IMR-90 (cell line): Measurements from ENCODE around the gene AFMID. TPM values are rescaled to one million over a fixed set of nuclear protein-coding genes. Genes with fewer than 3 reads are reported as not detected.

Source experiments
- ATAC-seq: fragments of 200-7000 bp; cut with Tn5 transposase; 2 replicates; pipeline ENCODE4 v1.9.1; 2020; ENCODE audit warnings: low read depth, mild to moderate bottlenecking, moderate library complexity
- BruUV-seq: library from RNA; stranded (reverse); fragments of 400-500 nt; replicated peaks from 2 replicates; lab custom pipeline; 2021; lab: Mats Ljungman, UMichigan
- CTCF ChIA-PET: fragments of 300-600 bp; formaldehyde crosslinking; extraction: SDS; loops from one replicate; lab custom pipeline; 2021; ENCODE audit warnings: antibody characterized with exemption; lab: Yijun Ruan, JAX
- POLR2A ChIA-PET: fragments of 300-600 bp; sonication (Branson Sonifier 250); formaldehyde crosslinking; loops from one replicate; lab custom pipeline; 2022; ENCODE audit warnings: antibody characterized with exemption; ENCODE audit not compliant: unreplicated experiment; lab: Charles Lee
- DNase-seq: peaks from one replicate; pipeline ENCODE4 v3.0.0; 2013
- H2AFZ ChIP-seq: replicated peaks from 2 replicates; pipeline ENCODE3; 2013; ENCODE audit warnings: low read length, mild to moderate bottlenecking; ENCODE audit not compliant: poor library complexity
- H2AK5ac ChIP-seq: 2 replicates; pipeline ENCODE4 v1.6.1; 2013; ENCODE audit warnings: low read depth, low read length, inconsistent platforms
- H2AK9ac ChIP-seq: replicated peaks from 2 replicates; pipeline ENCODE3; 2013; ENCODE audit warnings: mild to moderate bottlenecking, low read depth, low read length, moderate library complexity; ENCODE audit not compliant: poor library complexity
- H2BK120ac ChIP-seq: 2 replicates; pipeline ENCODE4 v1.6.1; 2013; ENCODE audit warnings: low read depth, low read length, inconsistent platforms
- H2BK15ac ChIP-seq: 3 replicates; pipeline ENCODE4 v1.6.1; 2013; ENCODE audit warnings: low read depth, low read length, inconsistent platforms
- H2BK20ac ChIP-seq: 2 replicates; pipeline ENCODE4 v1.6.1; 2013; ENCODE audit warnings: low read depth, mild to moderate bottlenecking, inconsistent platforms, low read length, moderate library complexity
- H2BK5ac ChIP-seq: 2 replicates; pipeline ENCODE4 v1.6.1; 2013; ENCODE audit warnings: mild to moderate bottlenecking, low read depth, low read length, inconsistent platforms; ENCODE audit not compliant: poor library complexity, severe bottlenecking
- H3K14ac ChIP-seq: replicated peaks from 2 replicates; pipeline ENCODE4 v1.6.1; 2013; ENCODE audit warnings: low read depth, low read length, inconsistent platforms
- H3K18ac ChIP-seq: 2 replicates; pipeline ENCODE4 v1.6.1; 2013; ENCODE audit warnings: low read depth, low read length, control low read depth
- H3K23ac ChIP-seq: 2 replicates; pipeline ENCODE4 v1.6.1; 2013; ENCODE audit warnings: low read depth, low read length, inconsistent platforms
- H3K27ac ChIP-seq: 2 replicates; pipeline ENCODE4 v1.5.1; 2013; ENCODE audit warnings: mild to moderate bottlenecking, control low read depth, low read length; ENCODE audit not compliant: insufficient read depth
- H3K27me3 ChIP-seq: 2 replicates; pipeline ENCODE4 v1.6.1; 2013; ENCODE audit warnings: low read length; ENCODE audit not compliant: control insufficient read depth, insufficient read depth
- H3K36me3 ChIP-seq: 2 replicates; pipeline ENCODE4 v1.6.1; 2013; ENCODE audit warnings: low read length, mixed read lengths; ENCODE audit not compliant: control insufficient read depth, insufficient read depth
- H3K4ac ChIP-seq: 2 replicates; pipeline ENCODE4 v1.6.1; 2013; ENCODE audit warnings: low read depth, low read length, inconsistent platforms
- H3K4me1 ChIP-seq: 2 replicates; pipeline ENCODE4 v1.6.1; 2013; ENCODE audit warnings: low read length, mixed read lengths; ENCODE audit not compliant: control insufficient read depth, insufficient read depth
- H3K4me2 ChIP-seq: 2 replicates; pipeline ENCODE4 v1.6.1; 2013; ENCODE audit warnings: low read depth, mild to moderate bottlenecking, control low read depth, low read length, moderate library complexity
- H3K4me3 ChIP-seq: 2 replicates; pipeline ENCODE4 v1.5.1; 2013; ENCODE audit warnings: low read depth, mild to moderate bottlenecking, control low read depth, low read length, moderate library complexity; ENCODE audit not compliant: insufficient read depth
- H3K56ac ChIP-seq: 2 replicates; pipeline ENCODE4 v1.6.1; 2013; ENCODE audit warnings: low read length, inconsistent platforms; ENCODE audit not compliant: insufficient read depth; ENCODE audit errors: extremely low read depth
- H3K79me1 ChIP-seq, 2 experiments: 2 replicates each; pipeline ENCODE4 v1.6.1; 2013; ENCODE audit warnings: low read length in 2 of 2, inconsistent platforms in 1 of 2, low read depth in 1 of 2
- H3K9ac ChIP-seq: 2 replicates; pipeline ENCODE4 v1.6.1; 2013; ENCODE audit warnings: low read depth, low read length, control low read depth
- H3K9me1 ChIP-seq: 2 replicates; pipeline ENCODE4 v1.6.1; 2013; ENCODE audit warnings: low read length, inconsistent platforms; ENCODE audit not compliant: insufficient read depth
- H3K9me3 ChIP-seq: 2 replicates; pipeline ENCODE4 v1.6.1; 2013; ENCODE audit warnings: low read length; ENCODE audit not compliant: control insufficient read depth, insufficient read depth
- H4K20me1 ChIP-seq: 2 replicates; pipeline ENCODE4 v1.6.1; 2013; ENCODE audit warnings: low read length, inconsistent platforms; ENCODE audit not compliant: insufficient read depth
- H4K5ac ChIP-seq: 2 replicates; pipeline ENCODE4 v1.6.1; 2013; ENCODE audit warnings: mild to moderate bottlenecking, low read depth, low read length, control low read depth
- H4K8ac ChIP-seq, 2 experiments: 2 replicates each; pipeline ENCODE4 v1.6.1; 2013; ENCODE audit warnings: low read depth in 2 of 2, low read length in 2 of 2, control low read depth in 1 of 2, inconsistent platforms in 1 of 2
- H4K91ac ChIP-seq: 2 replicates; pipeline ENCODE4 v1.6.1; 2013; ENCODE audit warnings: low read depth, low read length, inconsistent platforms; ENCODE audit not compliant: insufficient read depth
- BHLHE40 ChIP-seq: fragments of 150-350 bp; IDR thresholded peaks from 2 replicates; pipeline ENCODE4 v1.6.1; 2016; ENCODE audit warnings: mild to moderate bottlenecking, low read depth, low read length
- CEBPB ChIP-seq: IDR thresholded peaks from 2 replicates; pipeline ENCODE4 v1.6.1; 2012; ENCODE audit warnings: low read depth, low read length, improper control_type of control experiment
- CHD1 ChIP-seq: IDR thresholded peaks from 2 replicates; pipeline ENCODE4 v1.6.1; 2012; ENCODE audit warnings: low read depth, low read length, improper control_type of control experiment
- CTCF ChIP-seq: conservative IDR thresholded peaks from 2 replicates; pipeline ENCODE4 v1.5.1; 2012; ENCODE audit warnings: mild to moderate bottlenecking, low read depth, low read length, improper control_type of control experiment
- ELK1 ChIP-seq: fragments of 150-350 bp; IDR thresholded peaks from 2 replicates; pipeline ENCODE4 v1.6.1; 2016; ENCODE audit warnings: low read depth, mild to moderate bottlenecking, low read length, moderate library complexity, borderline replicate concordance
- FOS ChIP-seq: fragments of 150-350 bp; IDR thresholded peaks from 2 replicates; pipeline ENCODE4 v1.6.1; 2016; ENCODE audit warnings: low read depth, low read length
- MAFK ChIP-seq: IDR thresholded peaks from 2 replicates; pipeline ENCODE4 v1.6.1; 2012; ENCODE audit warnings: low read depth, low read length, improper control_type of control experiment
- MAZ ChIP-seq: IDR thresholded peaks from 2 replicates; pipeline ENCODE4 v1.6.1; 2012; ENCODE audit warnings: low read depth, mild to moderate bottlenecking, low read length, improper control_type of control experiment, moderate library complexity, borderline replicate concordance
- MXI1 ChIP-seq: IDR thresholded peaks from 2 replicates; pipeline ENCODE4 v1.6.1; 2012; ENCODE audit warnings: low read depth, mild to moderate bottlenecking, low read length, moderate library complexity, borderline replicate concordance
- NFE2L2 ChIP-seq: fragments of 150-350 bp; IDR thresholded peaks from 2 replicates; pipeline ENCODE4 v1.6.1; 2016; ENCODE audit warnings: low read depth, mild to moderate bottlenecking, low read length
- POLR2A ChIP-seq: IDR thresholded peaks from 2 replicates; pipeline ENCODE4 v1.6.1; 2012; ENCODE audit warnings: mild to moderate bottlenecking, low read depth, low read length
- RAD21 ChIP-seq: IDR thresholded peaks from 2 replicates; pipeline ENCODE4 v1.6.1; 2012; ENCODE audit warnings: low read length, improper control_type of control experiment
- RCOR1 ChIP-seq: IDR thresholded peaks from 2 replicates; pipeline ENCODE4 v1.6.1; 2012; ENCODE audit warnings: mild to moderate bottlenecking, low read length, improper control_type of control experiment; ENCODE audit not compliant: insufficient replicate concordance
- RFX5 ChIP-seq: IDR thresholded peaks from 2 replicates; pipeline ENCODE4 v1.8.0; 2012; ENCODE audit warnings: low read depth, mild to moderate bottlenecking, low read length, moderate library complexity
- SMC3 ChIP-seq: fragments of 150-350 bp; IDR thresholded peaks from 2 replicates; pipeline ENCODE4 v1.6.1; 2016; ENCODE audit warnings: low read depth, mild to moderate bottlenecking, antibody characterized with exemption, low read length, moderate library complexity
- USF2 ChIP-seq: fragments of 150-350 bp; IDR thresholded peaks from 2 replicates; pipeline ENCODE4 v1.6.1; 2017; ENCODE audit warnings: mild to moderate bottlenecking, antibody characterized with exemption, low read length, low read depth
- WGBS, 2 experiments: methylation state at CpG; one replicate each; pipeline versions ENCODE4 v1.1.5 to v1.1.7; 2013; ENCODE audit warnings: missing lambda C conversion rate in 2 of 2; ENCODE audit not compliant: insufficient read length in 1 of 2; ENCODE audit errors: extremely low coverage in 2 of 2; 5-methylcytosine and 5-hydroxymethylcytosine counted together
- dilution Hi-C: fragments of 300-500 bp; cut with HindIII; formaldehyde crosslinking; loops from one replicate; pipeline ENCODE4 v1.14.3; 2018; ENCODE audit warnings: low sequenced_read_pairs; ENCODE audit not compliant: unreplicated experiment
- in situ Hi-C: fragments of 300-500 bp; cut with MboI; formaldehyde crosslinking; loops from 3 replicates; pipeline ENCODE4 v1.14.3; 2019; ENCODE audit warnings: low sequenced_read_pairs, inconsistent platforms, mixed read lengths
- intact Hi-C: fragments of 100-400 bp; cut with micrococcal nuclease; formaldehyde crosslinking; loops from 2 replicates; pipeline ENCODE4 v1.10.0; 2022
- polyA plus RNA-seq, 3 experiments: library from polyadenylated mRNA; depleted of rRNA; stranded (reverse); fragments of >200 nt; gene quantifications; 2 replicates each; pipeline ENCODE4 v1.2.3, GENCODE V29; 2012; ENCODE audit warnings: low replicate concordance in 1 of 3
- total RNA-seq: library from RNA; depleted of rRNA; stranded (reverse); fragments of >200 nt; gene quantifications from 2 replicates; pipeline ENCODE4 v1.2.3, GENCODE V29; 2012

The AFMID gene
- total and polyA plus RNA-seq, 2 of the 4 experiments (the other 2 are of a cell fraction), result 41.0 to 65.1 TPM

- Histone ChIP-seq H3K9ac (no peak overlapping the region), H3K4me3 (no peak overlapping the region), H3K56ac (peak overlapping the region; percentile 38; the same call in 1 of the 2 replicates), H4K20me1 (0 out of 2 replicates have a peak, but pooled peaks cover 6% of the 10 kb centered on the region), H2BK20ac (no peak overlapping the region; the same call in 1 of the 2 replicates), H3K79me1 (peaks cover 17 to 67% of the 10 kb centered on the region in 2 experiments; a peak in 3 of 4 replicates), H3K23ac (peak overlapping the region; percentile 76), H3K4me2 (peak overlapping the region; percentile 94; the same call in 1 of the 2 replicates), H3K9me3 (no peaks in the 10 kb centered on the region), H3K4me1 (peaks cover 13% of the 10 kb centered on the region), H3K4ac (peak overlapping the region; percentile 41), H4K91ac (peak overlapping the region; percentile 36), H4K5ac (peak overlapping the region; percentile 64; the same call in 1 of the 2 replicates), H3K27me3 (no peaks in the 10 kb centered on the region), H3K9me1 (peaks cover 17% of the 10 kb centered on the region; the same call in 1 of the 2 replicates), H3K27ac (no peak overlapping the region), H2BK5ac (peak overlapping the region; percentile 64), H3K18ac (peak overlapping the region; percentile 48; the same call in 1 of the 2 replicates), H3K36me3 (no peaks in the 10 kb centered on the region; the same call in 1 of the 2 replicates), H2BK15ac (no peak overlapping the region), H2BK120ac (peak overlapping the region; percentile 37; the same call in 1 of the 2 replicates), H2AK9ac (peak overlapping the region; percentile 7), H2AK5ac (no peak overlapping the region; the same call in 1 of the 2 replicates), H2AFZ (no peak overlapping the region), H4K8ac (peak overlapping the region in 1 of 2 experiments; percentile 90; a peak in 3 of 4 replicates), H3K14ac (peak overlapping the region; percentile 25; the same call in 1 of the 2 replicates)
- dilution Hi-C loops, result no loop called here
- TF ChIP-seq USF2 (no peak), RAD21 (no peak), ELK1 (no peak), SMC3 (no peak), FOS (no peak), NFE2L2 (no peak), BHLHE40 (no peak), RFX5 (no peak), CTCF (no peak), CEBPB (no peak), CHD1 (no peak), MAZ (no peak), MXI1 (no peak), RCOR1 (no peak), POLR2A (no peak), MAFK (no peak)
- CTCF ChIA-PET, result no interaction called here
- ATAC-seq (no peak), DNase-seq (no peak)
- intact Hi-C loops, result no loop called here
- POLR2A ChIA-PET, result no interaction called here
- in situ Hi-C loops, result no loop called here
- no TSS peak for BruUV-seq
- WGBS, 2 experiments, result 100% methylated on average over 1 of the region's 2 CpGs; no CpG with 5 or more reads in 1 of the 2 experiments
Observed at GRCh38 chr17:78180508-78180907, 6.7 kb upstream of the AFMID start.
